HT1080 (cell line): ENCODE results near the gene JAKMIP1. TPM values are rescaled to one million over a fixed set of nuclear protein-coding genes. Genes with fewer than 3 reads are reported as not detected.
"Not testable (repeated sequence)": the region's sequence is repeated elsewhere in the genome, so short reads cannot be mapped to it uniquely, and the experiment has no call there.

Experiments used
- DNase-seq: peaks from one replicate; pipeline ENCODE4 v3.0.0-alpha.2; 2015; ENCODE audit warnings: low read depth
- total RNA-seq: library from RNA; depleted of rRNA; stranded (reverse); fragments of >200 nt; shearing (Covaris generic); gene quantifications from 2 replicates; pipeline ENCODE4 v1.2.3, GENCODE V29; 2014

The JAKMIP1 gene
- total RNA-seq, 1 experiment from 2014 or later, result not detected

GRCh38 chr4:5998333-5998936 is 201.9 kb downstream of the JAKMIP1 start:
- peak; percentile 58 for DNase-seq

GRCh38 chr4:5996641-5997040 is 203.7 kb downstream of the JAKMIP1 start:
- no peak for DNase-seq

- no peak for DNase-seq
These were observed 204.3 kb downstream of the JAKMIP1 start for GRCh38 chr4:5995901-5996623.

GRCh38 chr4:5993876-5994811 is 206.2 kb downstream of the JAKMIP1 start:
- DNase-seq, result peak; percentile 48

GRCh38 chr4:5993346-5993745 is 207.0 kb downstream of the JAKMIP1 start:
- DNase-seq, result not testable (repeated sequence)

GRCh38 chr4:5992828-5993321 is 207.5 kb downstream of the JAKMIP1 start:
- DNase-seq, result no peak

GRCh38 chr4:5992171-5992827 is 208.1 kb downstream of the JAKMIP1 start:
- no peak for DNase-seq

- no peak for DNase-seq
These were observed 208.9 kb downstream of the JAKMIP1 start for GRCh38 chr4:5991405-5991804.

- DNase-seq, result no peak
These were observed 209.7 kb downstream of the JAKMIP1 start for GRCh38 chr4:5990446-5991160.

GRCh38 chr4:5989236-5990225 is 210.8 kb downstream of the JAKMIP1 start:
- no peak for DNase-seq

- DNase-seq, result peak; percentile 67
These were observed 212.1 kb downstream of the JAKMIP1 start for GRCh38 chr4:5988086-5988845.

GRCh38 chr4:5984843-5985242 is 215.5 kb downstream of the JAKMIP1 start:
- no peak for DNase-seq

GRCh38 chr4:5982156-5982973 is 218.0 kb downstream of the JAKMIP1 start:
- DNase-seq, result no peak

GRCh38 chr4:5980436-5981155 is 219.8 kb downstream of the JAKMIP1 start:
- no peak for DNase-seq

- DNase-seq, result peak; percentile 37
These were observed 220.4 kb downstream of the JAKMIP1 start for GRCh38 chr4:5979981-5980380.

GRCh38 chr4:5976921-5977320 is 223.4 kb downstream of the JAKMIP1 start:
- no peak for DNase-seq

- no peak for DNase-seq
These were observed 223.9 kb downstream of the JAKMIP1 start for GRCh38 chr4:5976431-5976830.
